Left ventricle myocardium inferior (tissue), 1 donor: ENCODE results near the gene ECHDC3. TPM values are rescaled to one million over a fixed set of nuclear protein-coding genes. Genes with fewer than 3 reads are reported as not detected.

ENCODE experiments used
- DNase-seq: peaks from one replicate; pipeline ENCODE4 v3.0.0-alpha.2; 2020
- H3K27ac ChIP-seq: fragments of 200-600 bp; replicated peaks from 2 replicates; pipeline ENCODE4 v1.8.0; 2021
- H3K27me3 ChIP-seq: fragments of 200-600 bp; 2 replicates; pipeline ENCODE4 v1.8.0; 2021; ENCODE audit warnings: low read depth
- H3K36me3 ChIP-seq: fragments of 200-600 bp; 2 replicates; pipeline ENCODE4 v1.8.0; 2021
- H3K4me1 ChIP-seq: fragments of 200-600 bp; 2 replicates; pipeline ENCODE4 v1.8.0; 2021
- H3K4me3 ChIP-seq: fragments of 200-600 bp; 2 replicates; pipeline ENCODE4 v1.8.0; 2021; ENCODE audit warnings: mild to moderate bottlenecking, moderate library complexity
- H3K9me3 ChIP-seq: fragments of 200-600 bp; replicated peaks from 2 replicates; pipeline ENCODE4 v1.8.0; 2021
- intact Hi-C: fragments of 100-400 bp; cut with micrococcal nuclease; formaldehyde crosslinking; loops from one replicate; pipeline ENCODE4 v1.11.0; 2022
- total RNA-seq: library from RNA; stranded (reverse); fragmentation: NEBNext Ultra II Directional; extraction: Animal tissue kit (Norgen Biotek cat#: 25700); gene quantifications from one replicate; pipeline ENCODE4 v1.2.1, GENCODE V29; 2021
- TF ChIP-seq, protein P1 (sequence below): fragments of 200-600 bp; IDR thresholded peaks from 2 replicates; pipeline ENCODE4 v1.8.0; 2021; ENCODE audit warnings: antibody characterized with exemption, mild to moderate bottlenecking, borderline replicate concordance
- donor health status: DM: no; HTN: yes; CAD: no; lungs with severe emphysema.

The ECHDC3 gene
- total RNA-seq, 1 donor from 2014 or later = 88.5 TPM

DNA sequence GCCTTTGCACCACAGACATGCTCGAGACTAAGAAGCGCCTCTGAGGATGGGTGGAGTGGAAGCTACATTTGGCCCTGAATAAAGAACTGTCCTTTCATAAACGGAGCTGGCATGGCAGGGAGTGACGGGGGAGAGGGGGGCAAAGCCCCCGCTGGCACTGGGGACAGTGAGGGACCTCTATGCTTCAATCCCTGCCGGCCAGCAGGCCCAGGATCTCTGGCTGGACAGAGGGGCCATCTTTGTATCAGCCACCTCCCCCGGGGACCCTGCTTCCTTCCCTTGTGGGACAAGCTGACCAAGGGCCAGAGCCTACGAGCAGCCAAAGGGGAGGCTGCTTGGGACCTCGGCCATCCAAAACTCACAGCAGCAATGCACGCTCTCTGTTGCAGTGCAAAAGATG lies 28.2 kb upstream of the ECHDC3 start:
- no peak overlapping the region for H3K27ac ChIP-seq
- H3K4me1 ChIP-seq = peaks cover 7% of the 10 kb centered on the region
- no peaks in the 10 kb centered on the region for H3K36me3 ChIP-seq
- peaks cover 29% of the 10 kb centered on the region for H3K27me3 ChIP-seq
- H3K4me3 ChIP-seq = no peak overlapping the region
- TF ChIP-seq, protein P1, sequence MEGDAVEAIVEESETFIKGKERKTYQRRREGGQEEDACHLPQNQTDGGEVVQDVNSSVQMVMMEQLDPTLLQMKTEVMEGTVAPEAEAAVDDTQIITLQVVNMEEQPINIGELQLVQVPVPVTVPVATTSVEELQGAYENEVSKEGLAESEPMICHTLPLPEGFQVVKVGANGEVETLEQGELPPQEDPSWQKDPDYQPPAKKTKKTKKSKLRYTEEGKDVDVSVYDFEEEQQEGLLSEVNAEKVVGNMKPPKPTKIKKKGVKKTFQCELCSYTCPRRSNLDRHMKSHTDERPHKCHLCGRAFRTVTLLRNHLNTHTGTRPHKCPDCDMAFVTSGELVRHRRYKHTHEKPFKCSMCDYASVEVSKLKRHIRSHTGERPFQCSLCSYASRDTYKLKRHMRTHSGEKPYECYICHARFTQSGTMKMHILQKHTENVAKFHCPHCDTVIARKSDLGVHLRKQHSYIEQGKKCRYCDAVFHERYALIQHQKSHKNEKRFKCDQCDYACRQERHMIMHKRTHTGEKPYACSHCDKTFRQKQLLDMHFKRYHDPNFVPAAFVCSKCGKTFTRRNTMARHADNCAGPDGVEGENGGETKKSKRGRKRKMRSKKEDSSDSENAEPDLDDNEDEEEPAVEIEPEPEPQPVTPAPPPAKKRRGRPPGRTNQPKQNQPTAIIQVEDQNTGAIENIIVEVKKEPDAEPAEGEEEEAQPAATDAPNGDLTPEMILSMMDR = no peak
- intact Hi-C loops = no loop called here
- DNase-seq = no peak
- peaks cover 16% of the 10 kb centered on the region for H3K9me3 ChIP-seq

DNA sequence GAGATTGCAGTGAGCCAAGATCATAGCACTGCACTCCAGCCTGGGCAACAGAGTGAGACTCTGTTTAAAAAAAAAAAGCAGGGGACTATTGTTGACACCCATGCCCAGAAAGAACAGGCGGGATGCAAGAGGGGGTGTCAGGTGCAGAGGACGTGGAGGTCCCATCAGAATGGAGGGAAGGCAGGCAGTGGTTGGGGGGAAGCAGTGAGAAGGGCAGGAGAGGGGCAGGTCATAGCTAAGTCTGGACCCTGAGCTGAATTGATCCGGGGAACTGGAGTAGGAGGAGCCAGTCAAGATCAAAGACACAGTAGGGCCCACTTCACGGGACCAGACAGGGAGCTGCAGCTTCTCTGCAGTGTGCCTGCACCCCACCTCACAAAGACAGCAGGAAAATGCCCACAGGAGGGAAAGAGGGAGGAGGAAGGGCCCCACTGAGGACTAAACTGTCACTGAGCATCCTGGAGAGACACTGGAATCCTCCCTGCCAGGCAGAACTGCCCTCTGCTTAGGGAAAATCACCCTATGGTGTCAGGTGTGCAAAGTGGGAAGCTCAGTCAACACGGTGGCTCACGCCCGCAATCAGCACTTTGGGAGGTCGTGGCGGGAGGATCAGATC lies 27.3 kb upstream of the ECHDC3 start:
- Histone ChIP-seq H3K27me3 (peaks cover 24% of the 10 kb centered on the region), H3K9me3 (peaks cover 16% of the 10 kb centered on the region), H3K27ac (no peak overlapping the region), H3K4me1 (peaks cover 7% of the 10 kb centered on the region), H3K4me3 (no peak overlapping the region), H3K36me3 (no peaks in the 10 kb centered on the region)
- TF ChIP-seq, protein P1 = no peak
- intact Hi-C loops = no loop called here
- no peak for DNase-seq

DNA sequence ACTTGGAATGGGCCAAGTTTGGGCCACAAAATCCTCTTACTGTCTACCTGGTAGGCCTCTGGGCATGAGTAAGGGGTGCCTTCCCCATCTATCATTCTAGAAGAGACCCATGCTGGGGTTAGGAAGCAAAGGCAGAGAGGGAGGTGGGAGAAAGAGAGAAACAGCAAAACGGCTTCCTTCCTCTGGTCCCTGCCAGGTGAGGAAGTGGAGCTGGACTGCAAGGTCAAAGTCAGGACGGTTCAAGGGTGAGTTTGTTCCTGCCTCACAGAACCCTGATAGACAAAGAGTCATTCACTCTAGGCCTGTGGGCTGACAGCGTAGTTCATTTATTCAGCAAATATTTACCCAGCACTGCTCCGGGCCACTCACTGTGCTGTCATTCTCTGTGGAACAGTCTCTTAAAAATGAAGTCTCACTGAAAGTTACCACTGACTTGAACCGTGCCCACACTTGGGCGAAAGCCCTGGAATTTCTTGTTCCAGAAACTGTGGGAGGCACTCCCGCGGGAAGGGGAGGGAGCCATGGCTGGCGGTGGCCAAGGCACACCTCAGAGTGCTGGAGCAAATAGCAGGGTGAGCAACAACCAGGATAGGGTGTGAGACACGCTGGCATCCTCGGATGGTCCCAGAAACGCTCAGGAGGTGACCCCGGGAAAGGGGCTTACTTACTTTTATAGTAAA lies 26.2 kb upstream of the ECHDC3 start:
- no peak for DNase-seq
- Histone ChIP-seq H3K27me3 (peaks cover 18% of the 10 kb centered on the region), H3K27ac (no peak overlapping the region), H3K36me3 (no peaks in the 10 kb centered on the region), H3K4me1 (peaks cover 7% of the 10 kb centered on the region), H3K9me3 (peaks cover 16% of the 10 kb centered on the region), H3K4me3 (no peak overlapping the region)
- TF ChIP-seq, protein P1 = no peak
- intact Hi-C loops = no loop called here

DNA sequence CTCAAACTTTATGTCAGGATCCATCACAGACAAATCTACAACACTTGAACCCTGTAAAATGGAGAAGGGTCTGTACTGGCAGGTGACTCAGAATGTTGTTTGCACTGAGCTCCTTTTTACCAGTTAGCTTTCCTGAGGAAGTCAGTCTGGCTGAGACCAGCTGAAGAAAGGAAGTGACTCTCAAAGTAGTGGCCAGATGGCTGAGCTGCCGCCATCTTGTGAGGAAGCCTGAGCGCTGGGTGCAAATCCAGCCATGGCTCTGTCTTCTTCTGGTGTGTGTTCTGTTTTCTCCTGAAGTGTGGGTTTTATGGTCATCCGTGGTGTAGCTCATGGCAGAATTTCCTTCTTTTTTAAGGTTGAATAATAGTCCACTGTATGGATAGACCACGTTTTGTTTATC lies 25.5 kb upstream of the ECHDC3 start:
- no peak for DNase-seq
- H3K9me3 ChIP-seq = peaks cover 16% of the 10 kb centered on the region
- H3K27me3 ChIP-seq = peaks cover 13% of the 10 kb centered on the region
- H3K36me3 ChIP-seq = no peaks in the 10 kb centered on the region
- TF ChIP-seq, protein P1 = no peak
- H3K4me3 ChIP-seq = no peak overlapping the region
- intact Hi-C loops = no loop called here
- H3K4me1 ChIP-seq = peaks cover 7% of the 10 kb centered on the region
- no peak overlapping the region for H3K27ac ChIP-seq

DNA sequence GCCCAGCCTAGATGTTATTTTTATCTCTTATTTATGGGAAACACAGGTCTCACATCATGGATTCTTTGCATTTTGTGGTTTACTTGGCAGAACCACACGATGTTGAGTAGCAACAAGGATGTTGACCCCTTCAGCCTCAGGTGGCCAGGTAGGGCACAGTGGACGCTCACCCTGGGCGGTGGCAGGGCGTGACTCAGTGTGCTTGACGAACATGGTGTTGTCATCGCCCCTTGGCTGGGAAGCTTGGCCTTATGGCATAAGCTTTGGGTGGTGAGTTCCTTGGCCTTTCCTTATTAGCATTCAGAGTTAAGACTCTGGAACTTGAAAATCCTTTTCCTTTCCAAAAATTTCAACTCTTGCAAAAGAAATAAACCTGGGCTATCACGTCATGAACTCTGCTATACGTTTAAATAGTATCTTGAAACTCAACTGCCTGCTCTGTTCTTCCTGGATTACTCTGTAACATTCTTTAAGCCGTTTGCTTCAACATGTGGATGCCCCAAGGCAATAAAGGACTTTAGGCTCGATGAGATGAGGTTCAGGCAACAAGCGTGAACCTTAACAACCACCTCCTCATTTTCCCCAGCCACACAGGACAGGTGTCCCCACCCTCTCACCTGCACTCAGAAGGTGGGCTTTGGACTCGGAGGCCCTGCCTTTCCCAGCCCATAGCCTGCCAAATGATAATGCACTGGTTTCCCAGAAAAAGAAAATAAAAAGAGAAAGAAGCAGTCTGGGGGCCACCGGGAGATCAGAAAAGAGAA lies 22.5 kb upstream of the ECHDC3 start:
- Histone ChIP-seq H3K36me3 (no peaks in the 10 kb centered on the region), H3K9me3 (peaks cover 16% of the 10 kb centered on the region), H3K4me3 (no peak overlapping the region), H3K27me3 (peaks cover 5% of the 10 kb centered on the region), H3K27ac (no peak overlapping the region), H3K4me1 (no peaks in the 10 kb centered on the region)
- TF ChIP-seq, protein P1 = no peak
- intact Hi-C loops = loop anchor here (10.0 kb wide), 1 partner anchor 205 kb away; no protein-coding TSS in a partner anchor
- DNase-seq = no peak
